HG03103 (cell line): ENCODE measurements around the gene ZNF442.
"Not testable (repeated sequence)": the region's sequence is repeated elsewhere in the genome, so short reads cannot be mapped to it uniquely, and the experiment has no call there.

ENCODE experiments used
- ATAC-seq: cut with Tn5 transposase; IDR thresholded peaks from one replicate; pipeline ENCODE4 v1.9.1; 2021; ENCODE audit warnings: low read depth; ENCODE audit not compliant: unreplicated experiment

Gene ZNF442

DNA sequence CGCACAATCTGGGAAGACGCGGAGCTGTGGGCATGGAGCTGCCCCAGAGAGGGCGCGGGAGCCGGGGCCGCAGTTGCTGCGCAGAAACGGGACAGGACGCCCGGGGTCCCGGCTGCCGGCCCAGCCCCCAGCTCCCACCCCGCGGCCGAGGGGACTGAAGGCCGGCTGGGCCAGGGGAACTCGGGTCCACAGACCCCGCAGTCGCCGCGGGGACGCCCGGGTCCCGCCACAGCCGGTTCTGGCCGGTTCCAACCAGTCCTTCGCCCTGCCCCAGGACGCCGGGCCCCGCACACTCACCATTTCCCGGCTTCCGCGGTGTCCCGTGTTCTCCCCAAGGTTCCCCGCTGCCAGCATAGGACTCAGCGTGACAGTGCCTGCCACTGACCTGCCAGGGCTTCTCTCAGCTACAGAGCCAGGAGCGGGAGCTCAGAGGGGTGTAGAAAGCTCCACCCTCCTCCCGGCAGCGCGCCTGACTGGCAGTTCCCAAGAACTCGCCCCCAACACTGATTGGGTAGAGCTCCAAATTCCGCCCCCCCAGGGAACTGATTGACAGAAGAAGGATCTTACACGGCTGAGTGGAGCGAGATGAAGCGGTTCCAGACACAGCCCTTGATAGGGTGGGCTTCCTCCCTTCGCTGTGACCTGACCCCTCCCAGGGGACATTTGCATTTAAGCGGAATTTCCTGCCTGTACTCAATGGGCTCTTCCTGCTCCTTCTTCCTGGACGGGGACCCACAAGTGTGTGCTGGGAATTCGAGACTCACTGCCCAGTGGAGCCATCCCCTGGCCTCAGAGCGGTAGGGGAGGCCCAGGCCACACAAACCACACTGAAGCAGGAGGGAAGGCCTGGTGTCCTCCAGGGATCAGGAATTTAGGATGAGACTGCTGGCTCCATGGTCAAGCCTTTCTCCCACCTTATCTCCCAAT lies at the start of gene ZNF442:
Gene ZNF442 (minus strand): TSS at position 448 of the 927 bp plus-strand sequence. CDS start 2,052 bp downstream, outside the sequence.
- peak; percentile 84 for ATAC-seq

DNA sequence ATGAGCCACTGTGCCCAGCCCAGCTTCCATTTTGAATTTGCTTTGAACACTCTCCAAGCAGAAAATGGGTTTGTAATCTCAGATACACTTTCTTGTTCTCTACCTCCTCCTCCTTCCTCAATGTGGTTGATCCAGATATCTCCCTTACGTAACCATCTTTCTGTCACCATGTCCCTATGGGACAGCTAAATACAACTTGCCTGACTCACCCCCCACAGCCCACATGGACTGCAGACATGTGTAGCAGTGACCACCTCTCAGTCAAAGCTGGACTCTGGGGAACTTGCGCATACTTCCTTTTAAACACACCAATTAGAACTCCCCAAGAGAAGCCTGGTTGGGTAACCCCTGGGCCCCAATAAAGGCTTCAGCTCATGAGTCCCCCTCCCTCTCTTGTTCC lies 46.4 kb upstream of the ZNF442 start:
- ATAC-seq: no peak

DNA sequence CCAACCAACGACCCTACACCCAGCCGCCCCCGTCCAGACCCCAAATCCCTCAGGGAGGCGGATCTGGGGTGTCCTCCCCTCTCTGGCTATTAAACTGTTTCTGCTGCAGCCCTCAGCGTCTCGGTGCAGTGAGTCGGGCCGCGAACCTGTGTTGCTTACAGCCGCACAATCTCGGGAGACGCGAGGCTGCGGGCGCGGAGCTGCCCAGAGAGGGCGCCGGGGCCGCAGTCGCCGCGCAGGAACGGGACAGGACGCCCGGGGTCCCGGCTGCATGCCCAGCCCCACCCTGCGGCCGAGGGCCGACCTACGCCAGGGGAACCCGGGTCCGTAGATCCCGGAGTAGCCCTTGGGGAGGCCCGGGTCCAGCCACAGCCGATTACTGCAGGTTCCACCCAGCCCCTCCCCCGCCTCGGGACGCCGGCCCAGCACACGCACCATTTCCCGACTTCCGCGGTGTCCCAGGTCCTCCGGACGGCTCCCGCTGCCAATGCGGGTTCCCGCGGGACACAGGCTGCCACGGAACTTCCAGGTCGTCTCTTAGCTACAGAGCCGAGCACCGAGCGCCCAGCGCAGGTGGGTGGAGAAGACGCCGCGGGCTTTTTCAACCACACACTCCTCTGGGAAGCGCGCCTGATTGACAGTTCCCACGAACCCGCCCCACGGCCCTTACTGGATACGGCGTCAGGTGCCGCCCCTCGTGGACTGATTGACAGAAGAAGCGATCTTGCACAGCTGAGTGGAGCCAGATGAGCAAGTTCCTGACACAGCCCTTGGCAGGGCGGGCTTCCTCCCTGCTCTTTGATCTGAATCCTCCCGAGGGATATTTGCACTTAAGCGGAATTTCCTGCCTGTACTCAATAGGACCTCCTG lies 35.4 kb upstream of the ZNF442 start, which contains the start of gene ZNF799:
Gene ZNF799 (minus strand): TSS at position 639 of the 870 bp plus-strand sequence. CDS start 201 bp downstream, at position 438.
- ATAC-seq: peak; percentile 77

DNA sequence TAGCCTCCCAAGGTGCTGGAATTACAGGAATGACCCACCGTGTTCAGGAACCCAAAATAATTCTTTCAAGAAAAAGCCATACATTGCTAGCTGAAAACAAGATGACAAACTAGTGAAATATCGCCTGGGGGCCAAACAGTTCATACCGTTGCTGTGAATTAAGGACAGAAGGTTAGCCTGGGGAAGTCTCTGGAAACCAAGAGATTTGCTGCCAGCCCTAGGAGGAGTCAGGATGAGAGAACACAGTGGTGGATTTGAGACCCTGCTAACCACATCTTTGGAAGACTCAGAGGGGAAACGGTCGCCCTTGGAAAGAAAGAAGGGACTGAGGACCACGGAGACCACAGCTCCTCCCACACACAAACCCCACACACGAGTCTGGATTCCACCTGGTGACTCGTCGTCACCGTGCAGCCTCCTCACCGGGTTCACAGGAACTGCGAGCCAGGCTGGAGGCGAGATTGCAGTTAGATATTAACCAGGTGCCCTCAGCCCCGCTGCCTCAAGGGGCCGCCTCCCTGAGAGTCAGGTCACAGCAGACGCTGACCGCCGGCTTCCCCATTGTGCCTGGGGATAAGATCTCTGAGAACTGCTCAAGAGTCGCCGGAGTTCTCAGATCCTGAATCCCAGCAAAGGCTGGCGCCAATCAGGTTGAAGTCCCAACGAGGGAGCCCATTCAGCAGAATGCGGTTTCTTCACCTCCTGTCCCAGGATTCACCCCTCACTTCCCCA lies 34.6 kb upstream of the ZNF442 start:
- ATAC-seq: not testable (repeated sequence)

DNA sequence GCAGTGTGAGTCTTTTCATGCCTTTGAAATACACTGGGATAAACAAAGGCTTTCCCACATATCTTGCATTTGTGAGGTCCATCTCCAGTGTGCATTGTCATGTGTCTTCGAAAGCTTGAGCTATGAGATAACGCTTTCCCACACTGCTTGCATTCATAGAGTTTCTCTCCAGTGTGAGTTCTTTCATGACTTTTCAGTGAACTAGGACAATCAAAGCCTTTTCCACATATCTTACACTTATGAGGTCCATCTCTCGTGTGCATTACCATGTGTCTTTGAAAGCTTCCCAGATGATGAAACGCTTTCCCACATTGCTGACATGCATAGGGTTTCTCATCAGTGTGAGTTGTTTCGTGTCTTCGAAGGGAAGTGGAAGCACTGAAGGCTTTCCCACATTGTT lies 25.7 kb upstream of the ZNF442 start:
- ATAC-seq: not testable (repeated sequence)

DNA sequence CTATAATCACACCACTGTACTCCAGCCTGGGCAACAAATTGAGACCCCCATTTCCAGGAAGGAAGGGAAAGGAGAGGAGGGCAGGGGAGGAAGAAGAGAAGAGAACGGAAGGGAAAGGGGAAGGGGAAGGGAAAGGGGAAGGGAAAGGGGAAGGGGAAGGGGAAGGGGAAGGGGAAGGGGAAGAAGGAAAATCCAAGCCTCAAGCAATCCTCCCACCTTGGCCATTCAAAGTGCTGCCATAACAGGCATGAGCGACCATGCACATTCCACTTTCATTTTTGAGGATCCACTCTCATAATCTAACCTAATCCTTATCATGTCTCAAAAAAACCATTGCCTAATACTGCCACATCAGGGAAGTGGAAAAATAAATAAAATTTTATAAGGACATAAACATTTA lies 20.9 kb upstream of the ZNF442 start:
- ATAC-seq: not testable (repeated sequence)

DNA sequence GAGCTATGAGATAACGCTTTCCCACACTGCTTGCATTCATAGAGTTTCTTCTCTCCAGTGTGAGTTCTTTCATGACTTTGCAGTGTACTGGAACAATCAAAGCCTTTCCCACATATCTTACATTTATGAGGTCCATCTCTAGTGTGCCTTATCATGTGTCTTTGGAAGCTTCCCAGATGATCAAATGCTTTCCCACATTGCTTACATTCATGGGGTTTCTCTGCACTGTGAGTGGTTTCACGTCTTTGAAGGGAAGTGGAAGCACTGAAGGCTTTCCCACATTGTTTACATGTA lies 14.9 kb upstream of the ZNF442 start:
- ATAC-seq: no peak

DNA sequence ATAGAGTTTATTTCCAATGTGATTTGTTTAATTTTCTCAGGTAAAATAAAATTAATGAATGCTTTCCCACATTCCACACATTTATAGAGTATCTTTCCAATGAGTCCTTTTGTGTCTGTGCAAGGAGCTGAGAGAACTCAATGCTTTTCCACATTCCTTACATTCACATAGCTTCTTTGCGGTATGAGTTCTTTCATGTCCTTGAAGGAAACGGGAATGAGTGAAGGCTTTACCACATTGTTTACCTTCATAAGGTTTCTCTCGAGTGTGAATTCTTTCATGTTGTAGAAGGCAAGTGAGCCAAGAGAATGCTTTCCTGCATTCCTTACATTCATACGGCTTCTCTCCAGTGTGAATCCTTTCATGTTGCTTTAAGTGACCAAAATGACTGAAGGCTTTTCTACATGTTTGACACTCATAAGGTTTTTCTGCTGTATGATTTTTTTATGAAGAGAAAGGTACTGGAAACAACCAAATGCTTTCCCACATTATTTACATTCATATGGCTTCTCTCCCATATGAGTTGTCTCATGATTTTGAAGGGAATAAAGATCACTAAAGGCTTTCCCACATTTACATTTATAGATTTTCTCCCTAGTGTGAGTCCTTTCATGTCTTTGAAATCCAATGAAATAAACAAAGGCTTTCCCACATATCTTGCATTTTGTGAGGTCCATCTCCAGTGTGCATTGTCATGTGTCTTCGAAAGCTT lies 14.4 kb upstream of the ZNF442 start:
- ATAC-seq: no peak

DNA sequence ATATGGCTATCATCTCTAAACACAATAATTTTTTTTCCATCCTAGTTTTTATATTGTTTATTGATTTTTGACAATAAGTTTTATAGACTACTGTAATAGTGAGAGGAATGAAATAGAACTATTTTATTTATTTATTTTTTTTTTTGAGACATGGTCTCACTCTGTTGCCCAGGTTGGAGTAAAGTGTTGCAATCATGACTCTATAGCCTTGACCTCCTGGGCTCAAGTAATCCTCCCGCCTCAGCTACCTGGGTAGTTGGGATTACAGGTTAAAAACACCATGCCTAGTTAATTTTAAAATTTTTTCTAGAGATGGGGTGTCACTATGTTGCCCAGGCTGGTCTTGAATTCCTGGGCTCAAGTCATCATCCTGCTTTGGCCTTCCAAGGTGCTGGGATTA lies 8.5 kb upstream of the ZNF442 start:
- no peak for ATAC-seq

DNA sequence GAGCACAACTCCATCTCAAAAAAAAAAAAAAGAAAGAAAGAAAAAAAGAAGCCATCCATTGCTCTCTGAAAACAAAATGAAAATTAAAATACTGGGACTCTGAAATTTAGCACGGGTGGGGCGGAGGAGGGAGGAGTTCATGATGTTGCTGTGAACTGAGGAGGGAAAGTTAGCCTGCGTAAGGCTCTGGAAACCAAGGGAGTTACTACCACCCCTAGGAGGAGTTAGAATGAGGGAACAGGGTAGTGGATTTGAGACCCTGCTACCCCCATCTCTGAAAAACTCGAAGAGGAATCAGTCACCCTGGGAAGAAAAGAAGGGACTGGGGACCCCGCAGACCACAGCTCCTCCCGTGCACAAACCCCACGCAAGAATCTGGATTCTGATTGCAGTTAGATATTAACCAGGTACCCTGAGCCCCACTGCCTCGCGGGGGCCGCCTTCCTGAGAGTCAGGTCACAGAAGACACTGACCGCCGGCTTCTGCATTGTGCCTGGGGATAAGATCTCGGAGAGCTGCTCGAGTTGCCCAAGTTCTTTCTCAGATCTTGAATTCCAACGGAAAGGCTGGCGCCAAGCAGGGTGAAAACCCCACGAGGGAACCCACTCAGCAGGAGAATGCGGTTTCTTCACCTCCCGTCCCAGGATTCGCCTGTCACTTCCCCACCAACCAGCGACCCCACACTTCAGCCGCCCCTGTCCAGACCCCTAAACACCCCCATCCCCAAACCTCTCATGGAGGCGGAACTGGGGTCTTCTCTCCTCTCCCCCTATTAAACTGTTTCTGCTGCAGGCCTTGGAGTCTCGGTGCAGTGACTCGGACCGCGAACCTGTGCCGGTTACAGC lies 870 bp downstream of the ZNF442 start:
- no peak for ATAC-seq

DNA sequence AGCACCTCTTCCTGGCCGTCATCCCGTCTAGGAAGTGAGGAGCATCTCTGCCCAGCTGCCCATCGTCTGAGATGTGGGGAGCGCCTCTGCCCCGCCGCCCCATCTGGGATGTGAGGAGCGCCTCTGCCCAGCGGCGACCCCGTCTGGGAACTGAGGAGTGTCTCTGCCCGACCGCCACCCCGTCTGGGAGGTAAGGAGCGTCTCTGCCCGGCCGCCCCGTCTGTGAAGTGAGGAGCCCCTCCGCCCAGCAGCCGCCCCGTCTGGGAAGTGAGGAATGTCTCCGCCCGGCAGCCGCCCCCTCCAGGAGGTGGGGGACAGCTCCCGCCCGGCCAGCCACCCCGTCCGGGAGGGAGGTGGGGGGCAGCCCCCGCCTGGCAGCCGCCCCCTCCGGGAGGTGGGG lies 3.2 kb downstream of the ZNF442 start:
- ATAC-seq: not testable (repeated sequence)

DNA sequence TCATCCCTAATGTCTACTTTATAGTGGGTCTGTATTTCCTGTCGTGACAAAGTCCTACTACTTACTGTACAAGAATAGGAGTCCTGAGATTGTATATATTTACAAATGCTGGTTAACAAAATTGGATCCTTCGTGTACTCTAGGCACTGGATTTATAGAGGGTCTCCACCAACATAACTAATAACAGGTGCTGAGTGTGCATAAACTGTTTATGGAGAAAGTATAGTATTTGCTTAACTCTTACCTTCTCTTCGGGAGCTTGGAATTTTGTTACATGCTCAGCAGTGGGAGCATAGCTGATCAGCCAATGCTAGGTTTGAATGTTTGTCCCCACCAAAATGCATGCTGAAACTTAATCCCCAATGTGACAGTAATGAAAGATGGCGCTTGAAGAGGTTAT lies 12.1 kb downstream of the ZNF442 start:
- no peak for ATAC-seq

DNA sequence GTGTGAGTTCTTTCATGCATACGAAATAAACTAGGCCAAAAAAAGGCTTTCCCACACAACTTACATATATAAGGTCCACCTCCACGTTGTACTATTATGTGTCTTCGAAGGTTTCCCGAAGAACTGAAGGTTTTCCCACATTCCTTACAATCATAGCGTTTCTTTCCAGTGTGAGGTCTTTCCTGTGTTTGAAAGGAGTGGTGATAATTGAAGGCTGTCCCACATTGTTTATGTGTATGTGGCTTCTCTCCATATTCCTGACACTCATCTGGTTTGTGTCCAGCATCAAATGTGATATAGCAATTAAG lies 14.6 kb downstream of the ZNF442 start:
- ATAC-seq: no peak

DNA sequence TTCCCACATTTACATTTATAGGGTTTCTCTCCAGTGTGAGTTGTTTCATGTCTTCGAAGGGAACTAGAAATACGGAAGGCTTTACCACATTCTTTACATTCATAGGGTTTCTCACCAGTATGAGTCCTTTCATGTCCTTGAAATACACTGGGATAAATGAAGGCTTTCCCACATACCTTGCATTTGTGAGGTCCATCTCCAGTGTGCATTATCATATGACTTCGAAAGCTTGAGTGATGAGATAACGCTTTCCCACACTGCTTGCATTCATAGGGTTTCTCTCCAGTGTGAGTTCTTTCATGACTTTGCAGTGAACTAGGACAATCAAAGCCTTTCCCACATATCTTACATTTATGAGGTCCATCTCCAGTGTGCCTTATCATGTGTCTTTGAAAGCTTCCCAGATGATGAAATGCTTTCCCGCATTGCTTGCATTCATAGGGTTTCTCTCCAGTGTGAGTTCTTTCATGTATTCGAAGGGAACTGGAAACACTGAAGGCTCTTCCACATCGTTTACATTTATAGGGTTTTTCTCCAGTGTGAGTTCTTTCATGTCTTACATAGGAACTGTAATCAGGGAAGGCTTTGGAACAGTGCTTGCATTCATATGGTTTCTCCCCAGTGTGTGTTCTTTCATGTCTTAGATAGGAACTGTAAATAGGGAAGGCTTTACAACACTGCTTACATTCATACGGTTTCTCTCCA lies 15.1 kb downstream of the ZNF442 start:
- no peak for ATAC-seq

DNA sequence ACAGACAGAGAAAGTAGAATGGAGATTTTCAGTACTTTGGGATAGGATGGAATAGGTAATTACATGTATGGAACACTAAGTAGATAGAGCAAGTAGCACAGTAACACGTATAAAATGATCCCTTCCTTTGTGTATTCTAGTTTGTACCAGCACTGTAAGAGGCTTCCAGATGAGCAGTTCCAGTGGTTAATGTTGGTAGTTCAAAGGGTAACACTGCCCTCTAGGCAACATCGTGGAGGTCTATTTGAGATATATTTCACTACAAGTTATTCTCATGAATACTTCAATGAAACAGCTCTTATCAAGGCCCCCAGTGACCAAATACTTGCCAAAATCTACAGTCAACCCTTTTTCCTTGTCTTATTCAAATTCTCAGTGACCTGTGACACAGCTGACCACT lies 18.6 kb downstream of the ZNF442 start:
- no peak for ATAC-seq

DNA sequence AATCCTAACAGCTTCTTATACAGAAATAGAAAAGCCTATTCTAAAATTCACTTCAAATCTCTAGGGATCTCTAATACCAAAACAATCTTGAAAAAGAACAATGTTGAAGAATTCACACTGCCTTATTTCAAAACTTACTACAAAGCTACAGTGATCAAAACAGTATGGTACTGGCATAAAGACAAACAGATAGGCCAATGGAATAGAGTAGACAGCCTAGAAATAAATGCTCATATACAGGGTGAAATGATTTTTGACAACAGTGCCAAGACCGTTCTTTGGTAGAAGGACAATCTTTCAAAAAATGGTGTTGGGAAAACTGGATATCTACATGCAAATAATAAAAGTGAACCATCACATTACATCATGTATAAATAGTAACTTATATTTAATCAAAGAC lies 20.3 kb downstream of the ZNF442 start:
- no peak for ATAC-seq

DNA sequence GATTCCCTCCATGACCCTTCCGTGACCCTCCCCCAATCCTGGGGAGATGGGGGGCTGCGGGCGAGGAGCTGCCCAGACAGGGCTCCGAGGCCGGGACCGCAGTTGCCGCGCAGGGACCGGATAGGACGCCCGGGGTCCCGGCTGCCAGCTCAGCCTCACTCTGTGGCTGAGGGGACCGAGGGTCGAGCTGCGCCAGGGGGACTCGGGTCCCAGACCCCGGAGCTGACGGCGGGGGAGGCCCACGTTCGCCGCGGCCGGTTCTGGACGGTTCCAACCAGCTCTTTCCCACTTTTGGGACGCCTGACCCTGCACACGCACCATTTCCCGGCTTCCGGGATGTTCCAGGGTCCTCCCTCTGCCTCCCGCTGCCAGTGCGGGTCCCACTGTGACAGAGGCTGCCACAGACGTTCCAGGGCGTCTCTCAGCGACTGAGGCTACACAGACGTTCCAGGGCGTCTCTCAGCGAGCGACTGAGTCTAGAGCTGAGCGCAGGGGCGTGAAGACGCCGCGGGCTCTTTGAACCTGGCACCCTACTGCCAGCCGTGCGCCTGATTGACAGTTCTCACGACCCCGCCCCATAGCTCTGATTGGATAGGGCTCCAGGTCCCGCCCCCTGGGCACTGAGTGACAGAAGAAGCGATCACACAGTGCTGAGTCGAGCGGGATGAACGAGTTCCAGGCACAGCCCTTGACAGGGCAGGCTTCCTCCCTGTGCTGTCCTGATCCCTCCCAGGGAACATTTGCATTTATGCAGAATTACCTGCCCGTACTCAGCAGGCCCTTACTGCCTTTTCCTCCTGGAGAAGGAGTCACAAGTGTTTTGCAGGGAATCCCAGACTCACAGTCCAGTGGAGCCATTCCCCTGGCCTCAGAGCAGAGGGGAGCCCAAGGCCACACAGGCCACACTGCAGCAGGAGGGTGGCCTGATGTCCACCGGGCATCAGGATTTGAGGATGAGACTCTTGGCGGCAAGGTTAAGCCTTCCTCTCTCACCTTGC lies 32.0 kb downstream of the ZNF442 start, which contains the start of gene ZNF563:
Gene ZNF563 (minus strand): TSS at position 472 of the 998 bp plus-strand sequence. CDS start 151 bp downstream, at position 321.
- peak; percentile 86 for ATAC-seq
